GM04504 (cell line): ENCODE results near the gene SSBP3.
A peak's percentile ranks its signal among the peaks of the same experiment; 100 is the strongest.
"Not testable (repeated sequence)": the region's sequence is repeated elsewhere in the genome, so short reads cannot be mapped to it uniquely, and the experiment has no call there.

Experiments used
- DNase-seq: peaks from one replicate; pipeline ENCODE4 v3.0.0-alpha.2; 2012; ENCODE audit warnings: low read depth

SSBP3 gene

GRCh38 chr1:54406339-54407153, at the start of gene SSBP3:
Gene SSBP3, minus strand, starts transcription at chr1:54406394.
- peak; percentile 80 for DNase-seq

- DNase-seq = no peak
Observed at GRCh38 chr1:54453509-54453908, 47.3 kb upstream of the SSBP3 start.

DNA sequence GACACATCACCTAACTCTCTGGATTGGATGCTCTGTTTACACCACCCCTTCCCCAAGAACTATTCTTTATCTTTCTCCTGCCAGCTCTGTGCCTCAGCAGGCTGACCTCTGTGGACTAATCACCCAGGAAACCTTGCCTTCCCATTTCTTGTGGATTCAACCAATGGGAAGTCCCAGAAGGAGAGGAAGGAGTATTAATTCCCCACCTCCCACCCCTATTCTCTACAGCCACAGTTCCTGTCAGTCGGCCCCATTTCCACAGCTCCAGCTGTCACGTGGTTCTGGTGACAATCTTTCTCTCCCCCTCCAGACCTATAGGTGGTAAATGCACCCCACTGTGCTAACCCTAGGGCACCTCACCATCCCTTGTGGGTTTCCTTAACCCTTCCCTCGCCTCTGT, 46.8 kb upstream of the SSBP3 start:
- no peak for DNase-seq

DNA sequence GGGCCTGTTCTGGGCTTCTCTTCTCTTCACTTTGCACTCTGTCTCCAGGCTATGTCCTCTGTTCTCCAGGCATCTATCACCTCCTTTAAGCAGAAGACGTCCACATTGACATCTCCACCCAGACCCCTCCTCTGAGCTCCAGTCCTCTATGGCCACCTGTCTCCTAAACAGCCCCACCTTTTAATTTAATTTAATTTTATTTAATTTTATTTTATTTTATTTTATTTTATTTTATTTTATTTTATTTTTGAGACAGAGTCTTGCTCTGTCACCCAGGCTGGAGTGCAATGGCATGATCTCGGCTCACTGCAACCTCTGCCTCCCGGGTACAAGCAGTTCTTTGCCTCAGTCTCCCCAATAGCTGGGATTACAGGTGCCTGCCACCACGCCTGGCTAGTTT, 43.2 kb upstream of the SSBP3 start:
- DNase-seq = not testable (repeated sequence)

- not testable (repeated sequence) for DNase-seq
Observed at GRCh38 chr1:54448801-54449200, 42.6 kb upstream of the SSBP3 start.

DNA sequence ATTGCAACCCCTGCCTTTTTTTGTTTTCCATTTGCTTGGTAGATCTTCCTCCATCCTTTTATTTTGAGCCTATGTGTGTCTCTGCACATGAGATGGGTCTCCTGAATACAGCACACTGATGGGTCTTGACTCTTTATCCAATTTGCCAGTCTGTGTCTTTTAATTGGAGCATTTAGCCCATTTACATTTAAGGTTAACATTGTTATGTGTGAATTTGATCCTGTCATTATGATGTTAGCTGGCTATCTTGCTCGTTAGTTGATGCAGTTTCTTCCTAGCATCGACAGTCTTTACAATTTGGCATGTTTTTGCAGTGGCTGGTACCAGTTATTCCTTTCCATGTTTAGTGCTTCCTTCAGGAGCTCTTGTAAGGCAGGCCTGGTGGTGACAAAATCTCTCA, 40.9 kb upstream of the SSBP3 start:
- not testable (repeated sequence) for DNase-seq

DNA sequence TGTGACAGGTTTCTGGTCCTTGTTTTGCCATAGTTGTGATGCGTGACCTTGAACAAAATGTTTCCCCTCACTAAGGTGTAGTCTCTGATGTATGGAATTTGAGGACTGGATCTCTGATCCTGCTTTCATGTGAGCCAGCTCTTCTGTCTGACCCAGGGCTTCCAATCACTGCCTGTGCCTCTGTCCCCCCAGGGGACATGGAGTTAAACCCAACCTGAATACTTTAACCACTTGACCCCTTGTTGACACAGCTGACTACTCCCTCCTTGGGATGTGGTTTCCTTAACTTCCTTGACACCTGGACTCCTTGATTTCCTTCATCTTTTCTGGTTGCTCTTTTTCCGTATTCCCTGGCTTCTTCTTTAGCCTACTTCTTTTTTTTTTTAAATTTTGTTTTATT, 36.0 kb upstream of the SSBP3 start:
- no peak for DNase-seq

DNA sequence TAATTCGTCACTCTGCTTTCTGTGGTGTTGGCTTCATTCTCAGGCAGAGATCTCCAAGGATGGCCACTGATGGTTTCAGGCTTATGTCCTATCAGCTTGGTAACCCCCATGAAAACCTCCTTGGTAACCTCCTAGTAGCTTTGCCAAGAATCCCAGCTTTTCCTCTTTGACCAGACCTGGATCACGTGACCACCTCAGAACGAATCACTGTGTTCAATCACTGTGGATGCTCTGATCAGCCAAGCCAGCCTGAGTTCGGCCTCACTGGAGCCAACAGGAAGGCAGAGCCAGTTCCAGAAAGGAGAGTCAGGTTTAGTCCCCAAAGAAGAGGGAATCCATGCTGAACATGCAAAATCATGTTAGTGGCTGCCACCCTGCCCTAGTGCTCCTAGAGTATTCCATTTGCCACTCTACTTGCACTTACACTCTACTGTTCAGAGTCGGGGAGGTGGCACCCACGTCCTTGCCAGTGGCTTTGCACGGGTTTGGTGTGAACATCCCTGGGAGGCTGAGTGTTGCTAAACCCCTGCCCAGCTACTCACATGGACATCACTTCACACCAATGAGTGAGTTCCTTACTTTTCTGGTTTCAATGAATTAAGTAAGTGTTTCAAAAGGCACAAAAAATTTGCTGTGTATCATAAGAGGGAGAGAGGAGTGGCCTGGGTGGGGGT, 33.5 kb upstream of the SSBP3 start:
- DNase-seq = no peak

GRCh38 chr1:54437783-54438182, 31.6 kb upstream of the SSBP3 start:
- DNase-seq = no peak

DNA sequence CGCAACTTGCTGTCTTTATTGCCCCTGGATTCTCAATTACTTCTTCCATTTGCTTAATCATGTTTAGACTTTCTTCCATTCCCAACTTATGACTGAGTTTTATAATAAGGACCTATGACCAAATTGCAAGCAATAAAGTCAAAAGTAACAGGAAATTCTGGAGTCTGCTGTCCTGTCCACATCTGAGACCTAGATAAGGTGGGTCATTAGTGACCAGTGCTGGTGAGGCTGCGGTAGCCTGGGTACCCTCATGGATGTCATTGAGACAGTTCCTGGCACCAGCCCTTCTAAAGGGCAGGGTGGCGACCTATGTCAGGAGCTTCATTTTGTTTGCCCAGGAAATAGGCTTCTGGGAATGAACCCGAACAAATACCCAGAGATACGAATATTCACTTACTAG, 30.6 kb upstream of the SSBP3 start:
- DNase-seq = no peak

- DNase-seq = no peak
Observed at GRCh38 chr1:54429838-54430237, 23.6 kb upstream of the SSBP3 start.

DNA sequence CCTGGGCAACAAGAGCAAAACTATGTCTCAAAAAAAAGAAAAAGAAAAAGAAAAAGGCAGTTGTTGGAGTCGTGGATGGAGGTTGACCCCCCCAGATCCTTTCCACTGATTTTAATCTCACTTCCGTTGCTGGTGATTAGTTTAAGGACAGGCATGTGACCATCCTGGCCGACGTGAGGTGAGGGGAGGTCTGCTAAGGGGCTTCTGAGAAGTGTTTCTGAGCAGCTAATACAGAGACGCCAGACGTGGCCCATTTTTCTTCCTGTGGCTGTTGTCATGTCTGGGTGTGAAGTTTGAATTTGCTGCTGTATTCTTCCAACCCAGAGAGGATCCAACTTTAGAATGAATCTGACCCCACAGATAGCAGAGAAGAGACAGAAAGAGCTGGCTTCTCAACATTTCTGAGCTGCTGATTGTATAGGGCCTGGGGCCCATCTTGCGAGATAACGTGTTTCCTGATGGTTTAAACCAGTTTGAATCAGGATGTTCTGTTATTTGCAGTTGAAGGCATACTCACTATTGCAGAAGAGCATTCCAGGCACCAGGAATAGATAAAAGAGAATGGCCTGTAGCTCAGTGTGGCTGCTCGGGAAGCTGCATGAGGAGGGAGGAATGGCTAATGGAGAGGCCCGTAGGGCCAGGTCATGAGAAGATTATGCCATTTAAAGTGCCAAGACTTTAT, 22.8 kb upstream of the SSBP3 start:
- DNase-seq = no peak

- no peak for DNase-seq
Observed at GRCh38 chr1:54425152-54425584, 19.0 kb upstream of the SSBP3 start.

GRCh38 chr1:54424398-54424797, 18.2 kb upstream of the SSBP3 start:
- DNase-seq = no peak

DNA sequence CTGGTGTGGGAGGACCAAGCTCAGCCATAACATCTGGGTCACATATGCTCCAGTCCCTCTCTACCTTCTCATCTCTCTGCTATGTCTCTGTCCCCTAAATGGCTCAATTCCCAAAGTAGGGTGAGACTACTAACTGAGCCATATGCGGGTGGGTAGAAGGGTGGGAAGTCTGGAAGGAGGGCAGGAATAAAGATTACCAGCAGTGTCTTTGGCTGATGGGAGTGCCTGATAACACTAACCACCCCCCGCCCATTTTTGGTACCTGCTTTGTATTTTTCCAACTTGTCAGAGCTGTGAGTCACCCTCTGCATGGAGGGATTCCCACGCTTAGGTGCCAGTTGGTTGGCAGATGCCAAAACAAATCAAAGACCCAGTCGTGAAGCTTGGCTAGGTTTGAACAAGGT, 14.9 kb upstream of the SSBP3 start:
- DNase-seq = no peak

DNA sequence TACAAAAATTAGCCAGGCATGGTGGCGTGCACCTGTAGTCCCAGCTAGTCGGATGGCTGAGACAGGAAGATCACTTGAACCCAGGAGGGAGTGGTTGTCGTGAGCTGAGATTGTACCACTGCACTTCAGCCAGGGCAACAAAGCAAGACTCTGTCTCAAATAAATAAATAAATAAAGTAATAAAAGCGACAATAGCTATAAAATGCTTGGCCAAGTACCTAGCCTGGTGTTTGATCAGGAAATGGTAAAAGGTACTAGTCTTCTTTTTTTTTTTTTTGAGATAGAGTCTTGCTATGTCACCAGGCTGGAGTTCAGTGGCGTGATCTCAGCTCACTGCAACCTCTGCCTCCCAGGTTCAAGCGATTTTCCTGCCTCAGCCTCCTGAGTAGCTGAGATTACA, 12.4 kb upstream of the SSBP3 start:
- not testable (repeated sequence) for DNase-seq

- no peak for DNase-seq
Observed at GRCh38 chr1:54417123-54417522, 10.9 kb upstream of the SSBP3 start.

DNA sequence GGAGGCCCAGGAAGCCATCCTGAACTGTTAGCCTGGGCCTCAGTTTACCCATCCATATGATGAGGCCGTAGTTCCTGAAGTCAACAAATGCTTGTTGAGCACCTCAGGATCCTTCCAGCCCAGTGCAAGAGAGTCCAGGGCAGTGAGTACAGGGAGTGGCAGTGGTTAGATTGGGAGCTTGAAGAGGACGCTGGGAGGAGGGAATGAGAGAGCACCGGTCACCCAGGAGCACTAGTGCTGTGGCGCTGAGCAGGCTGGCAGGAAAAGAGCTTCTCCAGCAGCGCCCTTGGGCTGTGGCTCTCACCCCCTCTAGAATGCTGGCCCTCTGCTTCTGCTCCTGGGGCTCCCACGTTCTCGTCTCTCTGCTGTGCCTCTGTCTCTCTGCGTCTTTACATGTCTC, 10.2 kb upstream of the SSBP3 start:
- no peak for DNase-seq

DNA sequence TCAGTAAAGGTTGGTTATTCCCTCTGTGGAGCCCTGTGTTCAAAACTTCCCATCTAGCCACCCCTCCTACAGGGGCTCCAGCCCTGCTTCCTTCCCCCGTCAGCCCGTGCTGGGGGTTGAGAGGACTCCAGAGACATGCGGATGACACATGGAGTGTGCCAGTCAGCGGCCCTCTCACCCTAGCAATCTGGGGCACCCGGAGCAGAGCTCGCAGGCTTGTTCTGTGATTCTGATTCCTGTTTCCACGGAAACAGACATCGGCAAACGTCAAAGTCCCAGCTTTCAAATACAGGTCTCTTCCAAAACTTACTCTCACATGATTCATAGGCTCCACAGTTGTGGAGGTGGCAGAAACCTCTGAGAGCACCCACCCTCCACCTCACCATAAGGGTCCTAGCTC, 9.8 kb upstream of the SSBP3 start:
- DNase-seq = no peak

DNA sequence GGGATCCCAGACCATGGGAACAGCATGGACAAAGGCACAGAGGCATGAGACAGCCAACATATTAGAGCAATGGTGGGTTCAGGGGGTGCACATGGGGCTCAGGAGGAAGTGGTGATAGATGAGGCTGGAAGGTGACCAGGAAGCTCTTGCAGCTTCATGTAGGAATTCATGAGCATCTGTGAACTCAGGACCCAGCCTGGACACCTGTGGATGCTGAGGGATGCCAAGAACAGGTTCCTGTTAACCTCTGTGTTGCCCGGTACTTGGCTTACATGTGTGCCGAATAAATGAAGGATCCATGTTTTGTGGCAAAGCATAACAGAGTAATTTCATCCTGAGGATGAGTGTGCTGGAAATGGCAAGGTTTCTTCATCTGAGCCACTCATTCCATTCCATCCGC, 9.3 kb upstream of the SSBP3 start:
- DNase-seq = no peak

DNA sequence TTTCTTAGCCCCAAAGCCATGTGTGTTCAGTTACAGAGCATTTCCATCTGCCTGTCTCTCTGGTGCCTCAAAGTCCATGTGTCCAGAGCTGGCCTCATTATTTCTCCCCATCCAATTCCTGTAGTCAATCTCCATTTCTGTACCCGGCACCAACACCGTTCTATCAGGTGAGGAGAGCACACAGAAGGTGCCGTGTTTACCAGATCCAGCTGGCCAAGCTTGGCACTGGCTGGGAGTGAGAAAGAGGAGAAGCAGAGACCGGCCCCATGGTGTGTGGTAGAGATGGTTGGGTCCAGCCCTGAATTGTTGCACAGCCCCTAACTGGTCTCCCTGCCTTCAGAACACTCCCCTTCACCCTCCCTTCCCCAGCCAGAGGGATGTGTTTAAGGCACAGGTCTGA, 7.5 kb upstream of the SSBP3 start:
- no peak for DNase-seq

GRCh38 chr1:54413295-54413694, 7.1 kb upstream of the SSBP3 start:
- no peak for DNase-seq

DNA sequence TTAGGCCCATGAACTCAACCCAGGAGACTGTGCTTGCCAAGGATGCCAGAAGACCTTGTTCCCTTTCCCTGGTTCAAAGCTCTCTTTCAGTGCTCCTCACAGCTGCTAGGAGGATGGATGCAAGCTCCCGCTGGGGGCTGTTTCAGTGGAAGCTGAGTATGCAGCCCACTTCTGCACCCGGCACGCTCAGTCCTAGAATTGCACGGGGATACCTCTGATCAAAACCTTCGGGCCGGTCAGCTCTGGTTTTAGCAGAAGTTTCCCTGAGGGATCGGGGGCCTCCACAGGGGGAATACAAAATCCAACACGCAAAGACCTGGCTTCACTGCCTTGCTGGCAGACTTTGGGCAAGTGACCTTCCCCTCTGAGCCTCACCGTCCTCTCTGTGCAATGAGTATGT, 4.2 kb upstream of the SSBP3 start:
- DNase-seq = no peak
